ENCODE results near the gene FGF4. TPM values are rescaled to one million over a fixed set of nuclear protein-coding genes. Genes with fewer than 3 reads are reported as not detected.

Gene FGF4
- total RNA-seq, 1 experiment from 2014 or later = not detected

DNA sequence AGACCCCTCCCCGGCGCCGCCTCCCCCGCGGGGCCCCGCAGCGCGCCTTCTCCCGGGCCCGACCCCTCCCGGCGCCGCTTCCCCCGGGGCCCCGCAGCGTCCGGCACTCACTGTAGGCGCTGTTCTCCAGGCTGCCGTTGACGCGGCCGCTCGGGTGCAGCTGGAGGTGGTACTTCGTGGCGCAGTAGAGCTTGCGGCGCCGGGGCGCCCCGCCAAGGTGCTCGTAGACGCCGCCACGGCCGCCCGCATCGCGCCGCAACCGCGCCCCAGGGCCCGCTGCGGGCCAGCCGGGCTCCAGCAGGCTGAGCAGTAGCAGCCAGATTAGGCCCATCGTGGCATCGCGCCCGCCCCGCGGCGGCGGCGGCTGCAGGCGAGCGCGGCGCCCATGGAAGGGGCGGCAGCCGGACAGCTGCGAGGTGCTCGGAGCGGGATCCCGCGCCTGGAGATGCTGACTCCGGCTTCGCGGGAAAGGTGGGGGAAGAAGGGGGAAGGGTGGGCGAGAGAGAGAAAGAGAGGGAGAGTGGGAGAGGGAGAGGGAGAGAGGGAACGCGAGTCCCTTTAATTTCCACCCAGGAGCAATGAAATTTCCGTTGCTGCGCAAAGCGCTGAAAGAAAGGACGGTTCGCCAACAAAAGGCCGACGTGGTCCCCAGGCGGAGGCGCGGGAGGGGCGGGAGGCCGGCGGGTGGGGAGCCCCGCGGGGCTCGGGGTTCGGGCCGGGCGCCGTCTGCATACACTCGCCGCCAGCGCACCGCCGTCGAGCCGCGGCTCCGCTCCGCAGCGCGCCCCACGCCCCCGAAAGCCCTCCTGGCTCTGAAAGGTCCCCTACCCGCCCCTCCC, 43.7 kb upstream of the FGF4 start, which contains the start of gene FGF3:
Gene FGF3 (minus strand): TSS at position 814 of the 839 bp plus-strand sequence. CDS start 483 bp downstream, at position 331.
- no peaks in the 10 kb centered on the region for H3K36me3 ChIP-seq (ENCODE audit: insufficient read depth, low read length, poor library complexity, severe bottlenecking)
- peaks cover 6% of the 10 kb centered on the region for H3K4me1 ChIP-seq (ENCODE audit: insufficient read depth, low read length, poor library complexity, severe bottlenecking)
- CTCF ChIA-PET = no interaction called here
- H3K27me3 ChIP-seq (replicated peaks; ENCODE audit: insufficient read depth, low read depth, low read length, poor library complexity) = peaks cover 95% of the 10 kb centered on the region
- POLR2A ChIA-PET (ENCODE audit: low non-redundant PET) = no interaction called here
- intact Hi-C loops (cut with micrococcal nuclease; ENCODE audit: unreplicated experiment) = no loop called here
- no peak within 1 kb of the TSS for H3K4me3 ChIP-seq (ENCODE audit: low read depth, low read length, poor library complexity, severe bottlenecking)
- peak; percentile 25 for DNase-seq (ENCODE audit: low spot score)
- no peaks in the 10 kb centered on the region for H3K9me3 ChIP-seq (ENCODE audit: low read depth, low read length, poor library complexity, severe bottlenecking)
- H3K27ac ChIP-seq (ENCODE audit: low read depth, low read length, poor library complexity, severe bottlenecking) = no peak within 1 kb of the TSS
- BruUV-seq (replicated peaks) = no TSS peak
- peak; percentile 100 for TF ChIP-seq EZH2 (IDR thresholded peaks at IDR 0.05; ENCODE audit: borderline replicate concordance, low read depth, low read length, poor library complexity, severe bottlenecking)
- TF ChIP-seq, protein P1, sequence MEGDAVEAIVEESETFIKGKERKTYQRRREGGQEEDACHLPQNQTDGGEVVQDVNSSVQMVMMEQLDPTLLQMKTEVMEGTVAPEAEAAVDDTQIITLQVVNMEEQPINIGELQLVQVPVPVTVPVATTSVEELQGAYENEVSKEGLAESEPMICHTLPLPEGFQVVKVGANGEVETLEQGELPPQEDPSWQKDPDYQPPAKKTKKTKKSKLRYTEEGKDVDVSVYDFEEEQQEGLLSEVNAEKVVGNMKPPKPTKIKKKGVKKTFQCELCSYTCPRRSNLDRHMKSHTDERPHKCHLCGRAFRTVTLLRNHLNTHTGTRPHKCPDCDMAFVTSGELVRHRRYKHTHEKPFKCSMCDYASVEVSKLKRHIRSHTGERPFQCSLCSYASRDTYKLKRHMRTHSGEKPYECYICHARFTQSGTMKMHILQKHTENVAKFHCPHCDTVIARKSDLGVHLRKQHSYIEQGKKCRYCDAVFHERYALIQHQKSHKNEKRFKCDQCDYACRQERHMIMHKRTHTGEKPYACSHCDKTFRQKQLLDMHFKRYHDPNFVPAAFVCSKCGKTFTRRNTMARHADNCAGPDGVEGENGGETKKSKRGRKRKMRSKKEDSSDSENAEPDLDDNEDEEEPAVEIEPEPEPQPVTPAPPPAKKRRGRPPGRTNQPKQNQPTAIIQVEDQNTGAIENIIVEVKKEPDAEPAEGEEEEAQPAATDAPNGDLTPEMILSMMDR (conservative IDR thresholded peaks at IDR 0.05; ENCODE audit: low read depth, low read length) = no peak

GRCh38 chr11:69818231-69818602, 43.1 kb upstream of the FGF4 start:
- DNase-seq (ENCODE audit: low spot score) = no peak
- CTCF ChIA-PET = no interaction called here
- POLR2A ChIA-PET (ENCODE audit: low non-redundant PET) = no interaction called here
- TF ChIP-seq, protein P1 (conservative IDR thresholded peaks at IDR 0.05; ENCODE audit: low read depth, low read length) = no peak
- no peak for TF ChIP-seq EZH2 (IDR thresholded peaks at IDR 0.05; ENCODE audit: borderline replicate concordance, low read depth, low read length, poor library complexity, severe bottlenecking)
- Histone ChIP-seq H3K36me3 (ENCODE audit: insufficient read depth, low read length, poor library complexity, severe bottlenecking) (no peaks in the 10 kb centered on the region), H3K27me3 (replicated peaks; ENCODE audit: insufficient read depth, low read depth, low read length, poor library complexity) (peaks cover 89% of the 10 kb centered on the region), H3K9me3 (ENCODE audit: low read depth, low read length, poor library complexity, severe bottlenecking) (no peaks in the 10 kb centered on the region), H3K27ac (ENCODE audit: low read depth, low read length, poor library complexity, severe bottlenecking) (no peak overlapping the region), H3K4me1 (ENCODE audit: insufficient read depth, low read length, poor library complexity, severe bottlenecking) (peaks cover 6% of the 10 kb centered on the region), H3K4me3 (ENCODE audit: low read depth, low read length, poor library complexity, severe bottlenecking) (no peak overlapping the region)
- intact Hi-C loops (cut with micrococcal nuclease; ENCODE audit: unreplicated experiment) = no loop called here
- no TSS peak for BruUV-seq (replicated peaks)

- peaks cover 82% of the 10 kb centered on the region for H3K27me3 ChIP-seq (replicated peaks; ENCODE audit: insufficient read depth, low read depth, low read length, poor library complexity)
- H3K36me3 ChIP-seq (ENCODE audit: insufficient read depth, low read length, poor library complexity, severe bottlenecking) = no peaks in the 10 kb centered on the region
- ChIA-PET CTCF (no interaction called here), POLR2A (ENCODE audit: low non-redundant PET) (no interaction called here)
- TF ChIP-seq, protein P1 (conservative IDR thresholded peaks at IDR 0.05; ENCODE audit: low read depth, low read length) = no peak
- peak; percentile 95 for TF ChIP-seq EZH2 (IDR thresholded peaks at IDR 0.05; ENCODE audit: borderline replicate concordance, low read depth, low read length, poor library complexity, severe bottlenecking)
- DNase-seq (ENCODE audit: low spot score) = peak; percentile 14
- peaks cover 6% of the 10 kb centered on the region for H3K4me1 ChIP-seq (ENCODE audit: insufficient read depth, low read length, poor library complexity, severe bottlenecking)
- no TSS peak for BruUV-seq (replicated peaks)
- no peaks in the 10 kb centered on the region for H3K9me3 ChIP-seq (ENCODE audit: low read depth, low read length, poor library complexity, severe bottlenecking)
- H3K27ac ChIP-seq (ENCODE audit: low read depth, low read length, poor library complexity, severe bottlenecking) = no peak overlapping the region
- intact Hi-C loops (cut with micrococcal nuclease; ENCODE audit: unreplicated experiment) = no loop called here
- H3K4me3 ChIP-seq (ENCODE audit: low read depth, low read length, poor library complexity, severe bottlenecking) = no peak overlapping the region
These were observed 42.4 kb upstream of the FGF4 start for GRCh38 chr11:69817265-69818230.
